Measurements from ENCODE around the gene EGFR. TPM values are rescaled to one million over a fixed set of nuclear protein-coding genes. Genes with fewer than 3 reads are reported as not detected.

Gene EGFR
- total and polyA plus RNA-seq, 2 donors (not counting 3 experiments of a cell fraction or from before 2014, with no cell fraction given), result 1.5 to 4.1 TPM

- no peaks in the 10 kb centered on the region for H3K27me3 ChIP-seq (ENCODE audit: control insufficient read depth in 2 of 2, insufficient read depth in 2 of 2, low read length in 2 of 2)
- dilution Hi-C loops (cut with MboI; ENCODE audit: extremely low pct_ligation_motif_present, low sequenced_read_pairs) (no loop called here), intact Hi-C loops (cut with micrococcal nuclease) (no loop called here)
- POLR2A ChIA-PET, result no interaction called here
- TF ChIP-seq, protein P1, sequence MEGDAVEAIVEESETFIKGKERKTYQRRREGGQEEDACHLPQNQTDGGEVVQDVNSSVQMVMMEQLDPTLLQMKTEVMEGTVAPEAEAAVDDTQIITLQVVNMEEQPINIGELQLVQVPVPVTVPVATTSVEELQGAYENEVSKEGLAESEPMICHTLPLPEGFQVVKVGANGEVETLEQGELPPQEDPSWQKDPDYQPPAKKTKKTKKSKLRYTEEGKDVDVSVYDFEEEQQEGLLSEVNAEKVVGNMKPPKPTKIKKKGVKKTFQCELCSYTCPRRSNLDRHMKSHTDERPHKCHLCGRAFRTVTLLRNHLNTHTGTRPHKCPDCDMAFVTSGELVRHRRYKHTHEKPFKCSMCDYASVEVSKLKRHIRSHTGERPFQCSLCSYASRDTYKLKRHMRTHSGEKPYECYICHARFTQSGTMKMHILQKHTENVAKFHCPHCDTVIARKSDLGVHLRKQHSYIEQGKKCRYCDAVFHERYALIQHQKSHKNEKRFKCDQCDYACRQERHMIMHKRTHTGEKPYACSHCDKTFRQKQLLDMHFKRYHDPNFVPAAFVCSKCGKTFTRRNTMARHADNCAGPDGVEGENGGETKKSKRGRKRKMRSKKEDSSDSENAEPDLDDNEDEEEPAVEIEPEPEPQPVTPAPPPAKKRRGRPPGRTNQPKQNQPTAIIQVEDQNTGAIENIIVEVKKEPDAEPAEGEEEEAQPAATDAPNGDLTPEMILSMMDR (IDR thresholded peaks at IDR 0.05; ENCODE audit: extremely low read depth in 1 of 2, insufficient read depth in 1 of 2, low read depth in 1 of 2, low read length in 2 of 2), result no peak
- TF ChIP-seq GATA2 (IDR thresholded peaks at IDR 0.05; ENCODE audit: insufficient read depth, insufficient read length, low read depth, low read length) (peak; percentile 31), FOS (IDR thresholded peaks at IDR 0.05; ENCODE audit: borderline replicate concordance, insufficient read depth, low read length) (peak; percentile 79), POLR2AphosphoS5 (IDR thresholded peaks at IDR 0.05; ENCODE audit: insufficient read depth, low read depth, low read length) (no peak), POLR2A (IDR thresholded peaks at IDR 0.05; ENCODE audit: low read depth, low read length) (no peak), MAX (IDR thresholded peaks at IDR 0.05; ENCODE audit: insufficient read depth, insufficient read length) (no peak), JUN (IDR thresholded peaks at IDR 0.05; ENCODE audit: borderline replicate concordance, insufficient read depth, insufficient read length, low read depth) (no peak), EZH2 (IDR thresholded peaks at IDR 0.05; ENCODE audit: borderline replicate concordance, low read depth, low read length, severe bottlenecking) (no peak), MYC (IDR thresholded peaks at IDR 0.05; ENCODE audit: low read depth, low read length) (no peak)
- no peak overlapping the region for H3K9ac ChIP-seq (replicated peaks; ENCODE audit: extremely low read depth, insufficient read depth, low read length)
- CTCF ChIA-PET, result interaction anchor here (1.2 to 3.1 kb wide), 2 partner anchors 200 to 203 kb away, joined by 4 to 11 read pairs; no protein-coding TSS in a partner anchor
- no peaks in the 10 kb centered on the region for H3K9me1 ChIP-seq (replicated peaks; ENCODE audit: control insufficient read depth, extremely low read depth, insufficient read depth, low read length)
- H2AFZ ChIP-seq (ENCODE audit: low read depth, low read length), result no peak overlapping the region
- no peak overlapping the region for H3K4me3 ChIP-seq (replicated peaks in 1 of 3; ENCODE audit: insufficient read depth in 1 of 3, low read depth in 1 of 3, low read length in 3 of 3)
- H3K27ac ChIP-seq (ENCODE audit: insufficient read depth, low read depth, low read length), result no peak overlapping the region
- H3K4me2 ChIP-seq (ENCODE audit: insufficient read depth, low read length), result no peak overlapping the region
- FAIRE-seq (peak; percentile 55), DNase-seq (ENCODE audit: low read depth, low spot score) (peak; percentile 41)
- no TSS peak for BruUV-seq (replicated peaks)
- H3K9me3 ChIP-seq (replicated peaks; ENCODE audit: control insufficient read depth, insufficient read depth, low read length), result no peaks in the 10 kb centered on the region
- H4K20me1 ChIP-seq (replicated peaks; ENCODE audit: control insufficient read depth, extremely low read depth, insufficient read depth, low read length), result no peaks in the 10 kb centered on the region
- peaks cover 9% of the 10 kb centered on the region for H3K4me1 ChIP-seq (ENCODE audit: control insufficient read depth, extremely low read depth, insufficient read depth, low read length)
- no peaks in the 10 kb centered on the region for H3K79me2 ChIP-seq (ENCODE audit: control insufficient read depth, insufficient read depth, low read length)
- no peaks in the 10 kb centered on the region for H3K36me3 ChIP-seq (ENCODE audit: control insufficient read depth in 2 of 2, extremely low read depth in 1 of 2, insufficient read depth in 2 of 2, low read length in 2 of 2)
These were observed 33.3 kb downstream of the EGFR start for GRCh38 chr7:55052081-55052480.

All from endothelial cell of umbilical vein (primary cell).